Glutamatergic neuron (in vitro differentiated cells): ENCODE data around the gene WDR45. TPM values are rescaled to one million over a fixed set of nuclear protein-coding genes. Genes with fewer than 3 reads are reported as not detected.

ENCODE experiments used
- DNase-seq: peaks from one replicate; pipeline ENCODE4 v3.0.0; 2022
- H3K27ac Mint-ChIP-seq: one replicate; pipeline ENCODE4 v1.8.0; 2020; ENCODE audit warnings: mild to moderate bottlenecking, mixed read lengths, inconsistent platforms; ENCODE audit not compliant: unreplicated experiment
- H3K27me3 Mint-ChIP-seq: one replicate; pipeline ENCODE4 v1.8.0; 2020; ENCODE audit warnings: mild to moderate bottlenecking, moderate library complexity, mixed read lengths, inconsistent platforms; ENCODE audit not compliant: unreplicated experiment
- H3K36me3 Mint-ChIP-seq: one replicate; pipeline ENCODE4 v1.8.0; 2020; ENCODE audit warnings: mild to moderate bottlenecking, mixed read lengths, inconsistent platforms; ENCODE audit not compliant: unreplicated experiment
- H3K4me1 Mint-ChIP-seq: one replicate; pipeline ENCODE4 v1.8.0; 2020; ENCODE audit warnings: mild to moderate bottlenecking, low read depth, mixed read lengths, inconsistent platforms; ENCODE audit not compliant: unreplicated experiment
- H3K4me3 Mint-ChIP-seq: one replicate; pipeline ENCODE4 v1.8.0; 2020; ENCODE audit warnings: mild to moderate bottlenecking, mixed read lengths, inconsistent platforms; ENCODE audit not compliant: unreplicated experiment
- H3K9me3 Mint-ChIP-seq: one replicate; pipeline ENCODE4 v1.8.0; 2020; ENCODE audit warnings: mild to moderate bottlenecking, moderate library complexity, mixed read lengths, inconsistent platforms; ENCODE audit not compliant: unreplicated experiment
- total RNA-seq: library from RNA; stranded (reverse); fragmentation: NEBNext Ultra II Directional; extraction: Animal tissue kit (Norgen Biotek cat#: 25700); gene quantifications from one replicate; pipeline ENCODE4 v1.2.1, GENCODE V29; 2021; ENCODE audit not compliant: unreplicated experiment
- TF ChIP-seq, protein P1 (sequence below): fragments of 200-600 bp; sonication (generic); IDR thresholded peaks from one replicate; pipeline ENCODE4 v1.5.0; 2021; ENCODE audit not compliant: partially characterized antibody, unreplicated experiment

Gene WDR45
- total RNA-seq, 1 donor from 2014 or later, result 66.4 TPM

- no peak overlapping the region for H3K27ac Mint-ChIP-seq
- H3K9me3 Mint-ChIP-seq, result peaks cover 8% of the 10 kb centered on the region
- no peaks in the 10 kb centered on the region for H3K36me3 Mint-ChIP-seq
Measured at GRCh38 chrX:49066690-49067089, 13.0 kb downstream of the WDR45 start.

DNA sequence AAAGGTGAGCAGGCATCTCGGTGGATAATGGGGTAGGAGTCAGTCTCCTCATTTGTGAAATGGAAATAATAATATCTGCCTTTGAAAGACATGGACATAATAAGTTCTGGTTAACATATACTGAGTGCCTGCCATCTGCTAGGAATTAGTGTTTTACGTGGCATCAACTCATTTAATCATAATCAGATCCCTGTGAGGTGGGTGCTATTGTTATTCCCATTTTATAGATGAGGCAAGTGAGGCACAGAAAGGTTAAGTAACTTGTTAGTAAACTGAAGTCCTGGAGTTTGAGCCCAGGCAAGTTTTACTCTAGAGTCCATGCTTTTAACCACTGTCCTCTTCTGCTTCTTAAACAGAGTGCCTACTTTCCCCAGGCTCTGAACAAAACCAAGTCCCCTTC lies 13.4 kb downstream of the WDR45 start:
- no peak for DNase-seq
- Mint-ChIP-seq H3K27me3 (peaks cover 3% of the 10 kb centered on the region), H3K4me3 (no peak overlapping the region), H3K9me3 (peaks cover 5% of the 10 kb centered on the region), H3K4me1 (no peaks in the 10 kb centered on the region), H3K27ac (no peak overlapping the region), H3K36me3 (no peaks in the 10 kb centered on the region)
- TF ChIP-seq, protein P1, sequence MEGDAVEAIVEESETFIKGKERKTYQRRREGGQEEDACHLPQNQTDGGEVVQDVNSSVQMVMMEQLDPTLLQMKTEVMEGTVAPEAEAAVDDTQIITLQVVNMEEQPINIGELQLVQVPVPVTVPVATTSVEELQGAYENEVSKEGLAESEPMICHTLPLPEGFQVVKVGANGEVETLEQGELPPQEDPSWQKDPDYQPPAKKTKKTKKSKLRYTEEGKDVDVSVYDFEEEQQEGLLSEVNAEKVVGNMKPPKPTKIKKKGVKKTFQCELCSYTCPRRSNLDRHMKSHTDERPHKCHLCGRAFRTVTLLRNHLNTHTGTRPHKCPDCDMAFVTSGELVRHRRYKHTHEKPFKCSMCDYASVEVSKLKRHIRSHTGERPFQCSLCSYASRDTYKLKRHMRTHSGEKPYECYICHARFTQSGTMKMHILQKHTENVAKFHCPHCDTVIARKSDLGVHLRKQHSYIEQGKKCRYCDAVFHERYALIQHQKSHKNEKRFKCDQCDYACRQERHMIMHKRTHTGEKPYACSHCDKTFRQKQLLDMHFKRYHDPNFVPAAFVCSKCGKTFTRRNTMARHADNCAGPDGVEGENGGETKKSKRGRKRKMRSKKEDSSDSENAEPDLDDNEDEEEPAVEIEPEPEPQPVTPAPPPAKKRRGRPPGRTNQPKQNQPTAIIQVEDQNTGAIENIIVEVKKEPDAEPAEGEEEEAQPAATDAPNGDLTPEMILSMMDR, result no peak

More at GRCh38 chrX:49066690-49067089, 13.0 kb downstream of the WDR45 start:
- DNase-seq, result no peak
- Mint-ChIP-seq H3K4me1 (peaks cover 2% of the 10 kb centered on the region), H3K27me3 (peaks cover 2% of the 10 kb centered on the region), H3K4me3 (no peak overlapping the region)
- TF ChIP-seq, protein P1, result no peak

DNA sequence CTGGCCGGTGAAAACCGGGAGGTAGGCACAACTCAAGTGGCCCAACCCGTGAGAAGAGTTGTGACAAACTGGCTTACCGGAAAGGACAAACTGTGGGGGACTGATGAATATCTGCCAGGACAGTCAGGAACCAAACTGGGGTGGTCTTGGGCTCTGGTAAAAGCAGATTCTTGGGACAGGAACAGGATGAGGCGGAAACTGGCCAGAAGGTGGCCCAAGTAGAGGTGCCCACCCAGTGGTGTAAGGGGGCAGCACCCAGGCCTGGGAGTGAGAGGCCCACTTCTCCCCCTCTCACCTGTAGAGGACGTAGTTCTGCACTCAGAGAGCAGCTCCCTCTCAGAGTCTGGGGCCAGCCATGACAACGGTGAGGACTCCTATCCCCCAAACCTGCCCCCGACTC lies 15.0 kb downstream of the WDR45 start:
- TF ChIP-seq, protein P1, result no peak
- Mint-ChIP-seq H3K27me3 (peaks cover 3% of the 10 kb centered on the region), H3K27ac (no peak overlapping the region), H3K36me3 (no peaks in the 10 kb centered on the region), H3K4me1 (no peaks in the 10 kb centered on the region), H3K4me3 (no peak overlapping the region), H3K9me3 (peaks cover 5% of the 10 kb centered on the region)
- no peak for DNase-seq

DNA sequence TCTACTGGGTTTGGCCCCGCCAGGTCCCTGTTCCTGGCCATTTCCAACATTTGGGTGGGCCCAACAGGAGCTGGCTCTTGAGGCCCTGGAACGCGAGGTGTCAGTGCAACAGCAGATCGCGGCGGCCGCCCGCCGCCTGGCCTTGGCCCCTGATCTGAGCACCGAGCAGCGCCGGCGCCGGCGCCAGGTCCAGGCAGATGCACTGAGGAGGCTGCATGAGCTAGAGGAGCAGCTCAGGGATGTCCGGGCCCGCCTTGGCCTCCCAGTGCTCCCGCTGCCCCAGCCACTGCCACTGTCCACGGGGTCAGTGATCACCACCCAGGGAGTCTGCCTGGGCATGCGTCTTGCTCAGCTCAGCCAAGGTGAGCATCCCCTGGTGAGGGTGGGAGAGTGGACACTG lies 15.4 kb downstream of the WDR45 start:
- no peak overlapping the region for H3K27ac Mint-ChIP-seq
- TF ChIP-seq, protein P1, result no peak
- H3K4me1 Mint-ChIP-seq, result no peaks in the 10 kb centered on the region
- H3K9me3 Mint-ChIP-seq, result peaks cover 5% of the 10 kb centered on the region
- no peak overlapping the region for H3K4me3 Mint-ChIP-seq
- no peaks in the 10 kb centered on the region for H3K36me3 Mint-ChIP-seq
- no peak for DNase-seq
- H3K27me3 Mint-ChIP-seq, result peaks cover 3% of the 10 kb centered on the region

- Mint-ChIP-seq H3K36me3 (no peaks in the 10 kb centered on the region), H3K4me3 (no peak overlapping the region), H3K27ac (no peak overlapping the region), H3K9me3 (peaks cover 5% of the 10 kb centered on the region), H3K4me1 (no peaks in the 10 kb centered on the region), H3K27me3 (peaks cover 3% of the 10 kb centered on the region)
- DNase-seq, result no peak
- TF ChIP-seq, protein P1, result no peak
Measured at GRCh38 chrX:49063715-49064114, 16.0 kb downstream of the WDR45 start.
